Measurements from ENCODE around the gene KDELR3. TPM values are rescaled to one million over a fixed set of nuclear protein-coding genes. Genes with fewer than 3 reads are reported as not detected.
A peak's percentile ranks its signal among the peaks of the same experiment; 100 is the strongest.

KDELR3 gene
- total RNA-seq, 1 experiment from 2014 or later: 16.1 TPM

GRCh38 chr22:38453066-38453672 lies 14.7 kb upstream of the KDELR3 start:
- no peak overlapping the region for H3K27ac Mint-ChIP-seq (ENCODE audit: unreplicated experiment)
- TF ChIP-seq CTCF (IDR thresholded peaks at IDR 0.05; ENCODE audit: unreplicated experiment): no peak

GRCh38 chr22:38453996-38454352 lies 13.9 kb upstream of the KDELR3 start:
- DNase-seq: no peak
- peak overlapping the region; percentile 37 for H3K4me3 Mint-ChIP-seq (ENCODE audit: low read depth, unreplicated experiment)
- no peaks in the 10 kb centered on the region for H3K9me3 Mint-ChIP-seq (ENCODE audit: low read depth, unreplicated experiment)
- intact Hi-C loops (cut with micrococcal nuclease; ENCODE audit: unreplicated experiment): no loop called here
- peaks cover 8% of the 10 kb centered on the region for H3K36me3 Mint-ChIP-seq (ENCODE audit: insufficient read depth, unreplicated experiment)
- CTCF ChIA-PET: interaction anchor here (0.6 kb wide), 1 partner anchor 14 kb away, joined by 3 read pairs; no protein-coding TSS in a partner anchor
- BruUV-seq (replicated peaks): no TSS peak
- no peak overlapping the region for H3K27ac Mint-ChIP-seq (ENCODE audit: unreplicated experiment)
- no peak for TF ChIP-seq CTCF (IDR thresholded peaks at IDR 0.05; ENCODE audit: unreplicated experiment)
- H3K4me1 Mint-ChIP-seq (ENCODE audit: low read depth, unreplicated experiment): peaks cover 8% of the 10 kb centered on the region
- peaks cover 97% of the 10 kb centered on the region for H3K27me3 Mint-ChIP-seq (ENCODE audit: unreplicated experiment)

More at GRCh38 chr22:38453066-38453672, 14.7 kb upstream of the KDELR3 start:
- H3K36me3 Mint-ChIP-seq (ENCODE audit: insufficient read depth, unreplicated experiment): peaks cover 8% of the 10 kb centered on the region
- DNase-seq: no peak
- no peaks in the 10 kb centered on the region for H3K9me3 Mint-ChIP-seq (ENCODE audit: low read depth, unreplicated experiment)
- BruUV-seq (replicated peaks): no TSS peak
- CTCF ChIA-PET: no interaction called here
- peaks cover 8% of the 10 kb centered on the region for H3K4me1 Mint-ChIP-seq (ENCODE audit: low read depth, unreplicated experiment)
- peaks cover 96% of the 10 kb centered on the region for H3K27me3 Mint-ChIP-seq (ENCODE audit: unreplicated experiment)
- intact Hi-C loops (cut with micrococcal nuclease; ENCODE audit: unreplicated experiment): no loop called here
- H3K4me3 Mint-ChIP-seq (ENCODE audit: low read depth, unreplicated experiment): no peak overlapping the region

- Mint-ChIP-seq H3K27ac (ENCODE audit: unreplicated experiment) (no peak overlapping the region), H3K4me1 (ENCODE audit: low read depth, unreplicated experiment) (peaks cover 8% of the 10 kb centered on the region), H3K36me3 (ENCODE audit: insufficient read depth, unreplicated experiment) (peaks cover 8% of the 10 kb centered on the region), H3K27me3 (ENCODE audit: unreplicated experiment) (peaks cover 97% of the 10 kb centered on the region), H3K9me3 (ENCODE audit: low read depth, unreplicated experiment) (no peaks in the 10 kb centered on the region), H3K4me3 (ENCODE audit: low read depth, unreplicated experiment) (peak overlapping the region; percentile 37)
- CTCF ChIA-PET: no interaction called here
- DNase-seq: peak; percentile 17
- BruUV-seq (replicated peaks): no TSS peak
- intact Hi-C loops (cut with micrococcal nuclease; ENCODE audit: unreplicated experiment): no loop called here
- no peak for TF ChIP-seq CTCF (IDR thresholded peaks at IDR 0.05; ENCODE audit: unreplicated experiment)
These were observed 13.4 kb upstream of the KDELR3 start for GRCh38 chr22:38454353-38455075.

- intact Hi-C loops (cut with micrococcal nuclease; ENCODE audit: unreplicated experiment): no loop called here
- Mint-ChIP-seq H3K27ac (ENCODE audit: unreplicated experiment) (no peak within 1 kb of the TSS), H3K27me3 (ENCODE audit: unreplicated experiment) (peaks cover 97% of the 10 kb centered on the region), H3K9me3 (ENCODE audit: low read depth, unreplicated experiment) (no peaks in the 10 kb centered on the region), H3K4me3 (ENCODE audit: low read depth, unreplicated experiment) (peak within 1 kb of the TSS; percentile 37), H3K4me1 (ENCODE audit: low read depth, unreplicated experiment) (peaks cover 10% of the 10 kb centered on the region), H3K36me3 (ENCODE audit: insufficient read depth, unreplicated experiment) (peaks cover 8% of the 10 kb centered on the region)
- BruUV-seq (replicated peaks): no TSS peak
- no peak for TF ChIP-seq CTCF (IDR thresholded peaks at IDR 0.05; ENCODE audit: unreplicated experiment)
- CTCF ChIA-PET: no interaction called here
- DNase-seq: no peak
These were observed 12.8 kb upstream of the KDELR3 start, which contains the start of gene KCNJ4 for GRCh38 chr22:38455076-38455529. TSS of gene KCNJ4 (minus strand) at chr22:38455199. CDS start at chr22:38428132, 27,067 bp downstream.

Measured in Calu3 (cell line).